Tibial artery (tissue), 4 donors: Measurements from ENCODE around the gene RND1.
A peak's percentile ranks its signal among the peaks of the same experiment; 100 is the strongest.

ENCODE experiments used
- DNase-seq, 2 donors: peaks; one replicate each; pipeline ENCODE4 v3.0.0-alpha.2; 2019
- H3K27ac ChIP-seq, 2 donors: fragments of 200-600 bp; sonication (generic) in 1 of 2; 1 replicate in 1 of 2; 2 replicates in 1 of 2; pipeline ENCODE4 v1.5.1; 2018 to 2019; ENCODE audit warnings: mild to moderate bottlenecking in 1 of 2
- H3K27me3 ChIP-seq, 2 donors: fragments of 200-600 bp; sonication (generic) in 1 of 2; one replicate each; pipeline versions ENCODE4 v1.5.1 to v1.6.0; 2016 to 2019
- H3K36me3 ChIP-seq, 3 donors: fragments of 200-600 bp; sonication (generic) in 2 of 3; one replicate each; pipeline ENCODE4 v1.5.1; 2016 to 2019; ENCODE audit warnings: mild to moderate bottlenecking in 2 of 3
- H3K4me1 ChIP-seq, 4 donors: fragments of 200-600 bp; sonication (generic) in 2 of 4; 1 replicate in 3 of 4; 2 replicates in 1 of 4; pipeline ENCODE4 v1.5.1; 2016 to 2019
- H3K4me3 ChIP-seq, 2 donors: fragments of 200-600 bp; sonication (generic) in 1 of 2; 1 replicate in 1 of 2; 2 replicates in 1 of 2; pipeline ENCODE4 v1.5.1; 2018 to 2019; ENCODE audit warnings: mild to moderate bottlenecking in 2 of 2
- H3K9me3 ChIP-seq, 3 donors: fragments of 200-600 bp; sonication (generic) in 1 of 3; one replicate each; pipeline ENCODE4 v1.5.1; 2016 to 2019
- intact Hi-C: fragments of 100-400 bp; cut with DNase I; formaldehyde crosslinking; loops from one replicate; pipeline ENCODE4 v1.15.0; 2023; ENCODE audit warnings: low total_unique reads
- TF ChIP-seq, protein P1 (sequence below), 2 experiments: fragments of 200-600 bp in 1 of 2; fragments of 450-650 bp in 1 of 2; IDR thresholded peaks; one replicate each; pipeline ENCODE4 v1.5.1; 2017 to 2019; ENCODE audit warnings: antibody characterized with exemption in 2 of 2, mild to moderate bottlenecking in 1 of 2, moderate library complexity in 1 of 2

RND1 gene

DNA sequence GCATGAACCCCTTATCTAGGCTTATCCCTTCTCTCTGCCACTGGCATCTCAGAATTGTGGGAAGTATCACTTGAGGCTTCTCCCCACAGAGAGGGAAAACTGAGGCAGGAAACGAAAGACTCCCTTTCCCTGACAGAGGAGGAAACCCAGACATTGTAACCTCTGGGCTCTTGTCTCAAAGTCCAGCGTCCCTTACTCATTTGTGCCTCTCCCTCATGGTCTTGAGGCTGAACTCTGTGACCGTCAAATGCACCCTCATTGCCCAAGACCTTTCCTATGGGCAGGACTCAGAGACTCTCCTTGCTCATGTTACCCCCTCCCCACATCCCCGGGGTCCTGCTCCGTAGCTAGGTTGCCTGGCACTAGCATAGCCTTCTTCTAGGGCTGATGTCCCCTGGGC is 43.5 kb downstream of the RND1 start:
- H3K27me3 ChIP-seq, result no peaks in the 10 kb centered on the region
- intact Hi-C loops, result no loop called here
- DNase-seq, result no peak

DNA sequence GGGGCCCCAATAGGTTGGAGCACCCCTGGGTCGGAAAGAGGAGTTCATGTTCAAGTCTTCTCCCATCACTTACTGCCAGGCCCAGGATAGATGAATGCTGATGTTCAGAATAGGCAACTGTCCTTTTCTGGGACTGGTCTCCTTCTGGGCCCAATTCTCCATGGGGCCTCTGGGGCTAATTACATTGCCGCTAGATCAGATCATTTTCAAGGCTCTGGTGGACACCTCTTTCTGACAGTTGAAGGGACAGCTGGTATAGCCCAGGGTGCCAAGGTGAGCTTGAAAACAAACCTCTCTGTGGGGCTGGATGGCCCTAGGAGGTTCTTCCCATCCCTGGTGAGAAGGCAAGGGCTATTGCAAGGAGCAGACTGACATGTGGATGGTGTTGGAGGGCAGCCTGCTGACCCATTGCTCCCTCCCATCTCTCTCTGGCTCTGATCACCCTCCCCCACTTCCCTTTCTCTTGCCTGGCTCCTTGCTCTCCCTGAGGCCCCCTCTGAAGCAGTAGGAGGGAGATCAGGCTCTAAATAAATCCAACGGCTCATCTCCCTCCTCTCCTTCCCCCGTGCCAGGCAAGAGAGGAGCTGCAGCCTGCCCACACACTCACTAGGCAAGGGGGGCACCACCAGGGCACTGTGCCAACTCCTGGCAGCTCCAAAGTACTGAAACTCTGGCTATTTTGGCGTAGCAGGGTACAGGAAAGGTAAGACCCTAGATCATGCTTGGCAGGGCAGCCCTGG is 45.5 kb downstream of the RND1 start:
- DNase-seq, result no peak
- Histone ChIP-seq H3K4me3 (no peak overlapping the region), H3K9me3 (no peaks in the 10 kb centered on the region), H3K36me3 (peaks cover 0 to 21% (median 4%) of the 10 kb centered on the region in 3 donors), H3K27ac (no peak overlapping the region), H3K27me3 (no peaks in the 10 kb centered on the region), H3K4me1 (peaks cover 0 to 27% (median 22%) of the 10 kb centered on the region in 4 donors)
- intact Hi-C loops, result no loop called here
- TF ChIP-seq, protein P1, sequence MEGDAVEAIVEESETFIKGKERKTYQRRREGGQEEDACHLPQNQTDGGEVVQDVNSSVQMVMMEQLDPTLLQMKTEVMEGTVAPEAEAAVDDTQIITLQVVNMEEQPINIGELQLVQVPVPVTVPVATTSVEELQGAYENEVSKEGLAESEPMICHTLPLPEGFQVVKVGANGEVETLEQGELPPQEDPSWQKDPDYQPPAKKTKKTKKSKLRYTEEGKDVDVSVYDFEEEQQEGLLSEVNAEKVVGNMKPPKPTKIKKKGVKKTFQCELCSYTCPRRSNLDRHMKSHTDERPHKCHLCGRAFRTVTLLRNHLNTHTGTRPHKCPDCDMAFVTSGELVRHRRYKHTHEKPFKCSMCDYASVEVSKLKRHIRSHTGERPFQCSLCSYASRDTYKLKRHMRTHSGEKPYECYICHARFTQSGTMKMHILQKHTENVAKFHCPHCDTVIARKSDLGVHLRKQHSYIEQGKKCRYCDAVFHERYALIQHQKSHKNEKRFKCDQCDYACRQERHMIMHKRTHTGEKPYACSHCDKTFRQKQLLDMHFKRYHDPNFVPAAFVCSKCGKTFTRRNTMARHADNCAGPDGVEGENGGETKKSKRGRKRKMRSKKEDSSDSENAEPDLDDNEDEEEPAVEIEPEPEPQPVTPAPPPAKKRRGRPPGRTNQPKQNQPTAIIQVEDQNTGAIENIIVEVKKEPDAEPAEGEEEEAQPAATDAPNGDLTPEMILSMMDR (IDR thresholded peaks at IDR 0.05), result no peak

More for the DNA sequence above, 43.5 kb downstream of the RND1 start:
- no peak overlapping the region for H3K27ac ChIP-seq
- TF ChIP-seq, protein P1 (IDR thresholded peaks at IDR 0.05), result no peak
- H3K9me3 ChIP-seq, result no peaks in the 10 kb centered on the region
- H3K36me3 ChIP-seq, result peaks cover 0 to 41% (median 19%) of the 10 kb centered on the region in 3 donors
- peaks cover 0 to 16% (median 11%) of the 10 kb centered on the region in 4 donors for H3K4me1 ChIP-seq
- no peak overlapping the region for H3K4me3 ChIP-seq

DNA sequence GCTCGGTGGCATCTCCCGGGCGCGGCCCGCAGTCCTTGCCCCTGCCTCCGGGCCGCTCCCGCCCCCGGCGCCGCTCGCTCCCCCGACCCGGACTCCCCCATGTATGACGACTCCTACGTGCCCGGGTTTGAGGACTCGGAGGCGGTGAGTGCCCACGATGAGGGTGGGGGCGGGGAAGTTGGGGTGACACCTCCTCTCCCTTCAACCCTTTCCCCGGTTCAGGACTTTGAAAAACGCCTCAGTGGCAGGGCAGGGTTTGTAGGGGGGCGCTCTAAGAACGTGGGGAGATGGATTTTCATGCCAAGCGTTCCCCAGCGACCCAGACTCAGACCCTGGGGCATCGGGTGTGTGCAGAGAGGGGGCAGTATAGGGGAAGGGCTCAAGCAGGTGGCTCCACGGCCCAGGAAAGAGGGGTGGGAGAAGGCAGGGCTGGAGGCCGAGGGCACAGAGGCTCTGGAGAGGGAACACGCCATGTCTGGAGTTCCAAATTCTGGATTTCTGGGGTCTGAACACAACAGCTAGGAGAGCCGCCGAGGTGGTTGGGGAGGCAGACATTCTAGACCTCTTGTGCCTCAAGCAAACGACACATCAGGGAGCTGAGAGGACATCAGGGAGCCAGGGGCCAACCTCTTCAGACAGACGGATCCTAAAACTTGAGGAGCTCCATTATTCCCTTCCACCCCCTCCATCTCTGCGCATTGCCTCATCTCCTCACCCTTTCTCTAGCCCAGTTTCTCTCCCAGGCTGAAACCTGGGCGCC is 46.7 kb downstream of the RND1 start:
- TF ChIP-seq, protein P1 (IDR thresholded peaks at IDR 0.05), result no peak
- intact Hi-C loops, result no loop called here
- DNase-seq, result no peak
- Histone ChIP-seq H3K27ac (peak overlapping the region; percentile 12 to 68), H3K9me3 (no peaks in the 10 kb centered on the region), H3K36me3 (peaks cover 0 to 9% (median 1%) of the 10 kb centered on the region in 3 donors), H3K4me3 (peak overlapping the region; percentile 55 to 76), H3K27me3 (no peaks in the 10 kb centered on the region), H3K4me1 (peaks cover 0 to 32% (median 25%) of the 10 kb centered on the region in 4 donors)

DNA sequence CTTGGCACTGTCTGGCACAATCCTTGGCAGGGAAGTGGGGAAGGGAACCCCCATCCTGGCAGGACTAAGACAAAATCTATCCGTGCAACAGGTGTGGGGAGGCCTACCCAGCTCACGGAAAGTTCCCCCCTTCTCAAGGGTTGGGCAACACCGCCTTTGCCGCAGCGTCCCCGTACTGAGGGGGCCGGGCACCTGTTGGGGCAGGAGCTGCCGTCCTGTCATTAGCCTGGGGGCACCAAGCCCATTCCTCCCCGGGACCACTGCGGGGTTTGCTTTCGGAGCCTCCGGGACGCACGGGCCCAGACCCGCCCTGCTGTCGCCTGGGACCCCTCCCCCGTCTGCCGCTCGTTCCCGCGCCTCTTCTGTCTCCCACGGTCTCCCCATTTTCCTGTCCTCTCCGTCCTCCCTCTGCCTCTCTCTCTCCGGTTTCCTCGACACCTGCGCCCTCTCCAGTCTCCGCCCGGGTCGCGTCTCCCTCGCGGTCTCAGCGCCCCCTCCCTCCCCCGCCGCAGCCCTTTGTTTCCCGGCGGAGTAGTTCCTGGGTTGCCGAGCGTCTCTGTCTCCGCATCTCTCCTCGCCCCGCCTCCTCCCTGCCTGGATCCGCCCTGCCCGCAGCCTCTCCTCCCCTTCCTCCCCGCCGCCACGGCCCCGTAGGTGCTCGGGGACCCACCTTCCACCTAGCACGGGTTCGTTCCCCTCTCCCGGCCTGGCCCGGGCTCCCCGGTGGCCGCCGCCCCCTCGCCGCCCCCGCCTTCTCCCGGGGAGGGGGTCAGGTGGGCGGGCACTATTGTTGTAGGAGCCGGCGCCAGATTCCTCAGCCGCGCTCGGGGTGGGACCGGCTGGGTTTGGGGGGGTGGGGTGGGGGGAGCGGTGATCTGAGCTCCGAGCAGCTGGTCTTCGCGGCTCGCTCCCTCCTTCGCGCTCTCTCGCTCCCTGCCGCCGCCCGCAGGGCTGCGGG is 47.5 kb downstream of the RND1 start, which contains the start of gene CACNB3:
Gene CACNB3, plus strand, starts transcription at position 624 of the 958 bp plus-strand sequence. CDS start 434 bp downstream, outside the sequence.
- no peaks in the 10 kb centered on the region for H3K9me3 ChIP-seq
- H3K27me3 ChIP-seq, result no peaks in the 10 kb centered on the region
- H3K4me3 ChIP-seq, result peak within 1 kb of the TSS; percentile 55 to 76
- intact Hi-C loops, result no loop called here
- TF ChIP-seq, protein P1 (IDR thresholded peaks at IDR 0.05), result no peak
- peak within 1 kb of the TSS; percentile 12 to 68 for H3K27ac ChIP-seq
- peaks cover 0 to 36% (median 29%) of the 10 kb centered on the region in 4 donors for H3K4me1 ChIP-seq
- peaks cover 0 to under 1% (median 0%) of the 10 kb centered on the region in 3 donors for H3K36me3 ChIP-seq
- DNase-seq, result peak; percentile 76 to 82
